ENCODE measurements around the gene TGFB1.

- TF ChIP-seq CTCF (IDR thresholded peaks at IDR 0.05) (no peak), POLR2A (IDR thresholded peaks at IDR 0.05) (no peak), POLR2AphosphoS5 (IDR thresholded peaks at IDR 0.05) (no peak), EP300 (IDR thresholded peaks at IDR 0.05) (no peak)
These were observed 13.8 kb downstream of the TGFB1 start for GRCh38 chr19:41339936-41340335.
